ENCODE data around the gene PBX4.

PBX4 gene

GRCh38 chr19:19579533-19580361 is 38.7 kb downstream of the PBX4 start:
- TF ChIP-seq Cebpa-rat (IDR thresholded peaks at IDR 0.05): no peak
- Histone ChIP-seq H3K4me1 (no peaks in the 10 kb centered on the region), H3K36me3 (no peaks in the 10 kb centered on the region), H3K4me2 (no peak overlapping the region), H3K27me3 (no peaks in the 10 kb centered on the region), H3K9ac (no peak overlapping the region), H3K27ac (no peak overlapping the region), H3K9me3 (no peaks in the 10 kb centered on the region), H4K20me1 (no peaks in the 10 kb centered on the region), H3K4me3 (no peak overlapping the region)

- H3K36me3 ChIP-seq: no peaks in the 10 kb centered on the region
- no peaks in the 10 kb centered on the region for H3K27me3 ChIP-seq
- H3K27ac ChIP-seq: no peak overlapping the region
- H3K4me2 ChIP-seq: no peak overlapping the region
- no peak for TF ChIP-seq Cebpa-rat (IDR thresholded peaks at IDR 0.05)
- no peak overlapping the region for H3K9ac ChIP-seq
- no peaks in the 10 kb centered on the region for H4K20me1 ChIP-seq
- no peaks in the 10 kb centered on the region for H3K4me1 ChIP-seq
- no peaks in the 10 kb centered on the region for H3K9me3 ChIP-seq
- no peak overlapping the region for H3K4me3 ChIP-seq
Measured at GRCh38 chr19:19578252-19578651, 40.2 kb downstream of the PBX4 start.

GRCh38 chr19:19575411-19575810 is 43.1 kb downstream of the PBX4 start:
- Histone ChIP-seq H3K4me1 (peaks cover 3% of the 10 kb centered on the region), H3K4me2 (no peak overlapping the region), H3K27me3 (no peaks in the 10 kb centered on the region), H3K36me3 (no peaks in the 10 kb centered on the region), H3K9ac (no peak overlapping the region), H3K27ac (no peak overlapping the region), H4K20me1 (no peaks in the 10 kb centered on the region), H3K9me3 (no peaks in the 10 kb centered on the region), H3K4me3 (no peak overlapping the region)
- no peak for TF ChIP-seq Cebpa-rat (IDR thresholded peaks at IDR 0.05)

- H3K4me2 ChIP-seq: no peak overlapping the region
- TF ChIP-seq Cebpa-rat (IDR thresholded peaks at IDR 0.05): no peak
- H3K9me3 ChIP-seq: peaks cover 20% of the 10 kb centered on the region
- no peak overlapping the region for H3K27ac ChIP-seq
- no peak overlapping the region for H3K9ac ChIP-seq
- H3K4me3 ChIP-seq: no peak overlapping the region
- H4K20me1 ChIP-seq: no peaks in the 10 kb centered on the region
- peaks cover 16% of the 10 kb centered on the region for H3K4me1 ChIP-seq
- H3K36me3 ChIP-seq: peaks cover 27% of the 10 kb centered on the region
- no peaks in the 10 kb centered on the region for H3K27me3 ChIP-seq
Measured at GRCh38 chr19:19571071-19571786, 47.3 kb downstream of the PBX4 start.

- H3K36me3 ChIP-seq: peaks cover 27% of the 10 kb centered on the region
- no peak overlapping the region for H3K27ac ChIP-seq
- H3K4me3 ChIP-seq: no peak overlapping the region
- H3K4me2 ChIP-seq: no peak overlapping the region
- no peak overlapping the region for H3K9ac ChIP-seq
- H4K20me1 ChIP-seq: no peaks in the 10 kb centered on the region
- no peaks in the 10 kb centered on the region for H3K27me3 ChIP-seq
- peaks cover 16% of the 10 kb centered on the region for H3K4me1 ChIP-seq
- TF ChIP-seq Cebpa-rat (IDR thresholded peaks at IDR 0.05): no peak
- H3K9me3 ChIP-seq: peaks cover 20% of the 10 kb centered on the region
Measured at GRCh38 chr19:19570571-19570970, 47.9 kb downstream of the PBX4 start.

GRCh38 chr19:19568802-19569756 is 49.4 kb downstream of the PBX4 start:
- H3K4me1 ChIP-seq: peaks cover 16% of the 10 kb centered on the region
- H3K36me3 ChIP-seq: peaks cover 38% of the 10 kb centered on the region
- no peak overlapping the region for H3K4me3 ChIP-seq
- TF ChIP-seq Cebpa-rat (IDR thresholded peaks at IDR 0.05): no peak
- H3K9me3 ChIP-seq: peaks cover 20% of the 10 kb centered on the region
- no peak overlapping the region for H3K4me2 ChIP-seq
- H3K27me3 ChIP-seq: no peaks in the 10 kb centered on the region
- H3K9ac ChIP-seq: no peak overlapping the region
- no peaks in the 10 kb centered on the region for H4K20me1 ChIP-seq
- no peak overlapping the region for H3K27ac ChIP-seq

- Histone ChIP-seq H3K4me3 (no peak overlapping the region), H3K9ac (no peak overlapping the region), H3K4me2 (no peak overlapping the region), H3K27me3 (no peaks in the 10 kb centered on the region), H3K9me3 (peaks cover 20% of the 10 kb centered on the region), H4K20me1 (no peaks in the 10 kb centered on the region), H3K27ac (no peak overlapping the region), H3K4me1 (peaks cover 16% of the 10 kb centered on the region), H3K36me3 (peaks cover 43% of the 10 kb centered on the region)
- no peak for TF ChIP-seq Cebpa-rat (IDR thresholded peaks at IDR 0.05)
Measured at GRCh38 chr19:19567391-19567790, 51.1 kb downstream of the PBX4 start.

GRCh38 chr19:19566306-19566705 is 52.2 kb downstream of the PBX4 start:
- Histone ChIP-seq H3K4me1 (peaks cover 16% of the 10 kb centered on the region), H4K20me1 (no peaks in the 10 kb centered on the region), H3K4me3 (no peak overlapping the region), H3K9me3 (peaks cover 20% of the 10 kb centered on the region), H3K27ac (no peak overlapping the region), H3K9ac (no peak overlapping the region), H3K4me2 (no peak overlapping the region), H3K36me3 (peaks cover 43% of the 10 kb centered on the region), H3K27me3 (no peaks in the 10 kb centered on the region)
- no peak for TF ChIP-seq Cebpa-rat (IDR thresholded peaks at IDR 0.05)

- Histone ChIP-seq H3K9ac (no peak overlapping the region), H3K27ac (no peak overlapping the region), H4K20me1 (no peaks in the 10 kb centered on the region), H3K9me3 (peaks cover 9% of the 10 kb centered on the region), H3K4me1 (peaks cover 19% of the 10 kb centered on the region), H3K4me3 (no peak overlapping the region), H3K36me3 (peaks cover 25% of the 10 kb centered on the region), H3K27me3 (no peaks in the 10 kb centered on the region), H3K4me2 (no peak overlapping the region)
- TF ChIP-seq Cebpa-rat (IDR thresholded peaks at IDR 0.05): no peak
Measured at GRCh38 chr19:19563348-19563848, 55.1 kb downstream of the PBX4 start.
